Endothelial cell of umbilical vein (primary cell): ENCODE measurements around the gene VWCE. TPM values are rescaled to one million over a fixed set of nuclear protein-coding genes. Genes with fewer than 3 reads are reported as not detected.

Experiments used
- BruUV-seq: library from RNA; stranded (reverse); fragments of 400-500 nt; replicated peaks from 2 replicates; lab custom pipeline; 2021; lab: Mats Ljungman, UMichigan
- CTCF ChIA-PET: fragments of 300-600, 350-600 bp; sonication (Branson Sonifier 250); formaldehyde crosslinking; loops from one replicate; lab custom pipeline; 2021; ENCODE audit warnings: antibody characterized with exemption, inconsistent platforms; lab: Charles Lee
- POLR2A ChIA-PET: fragments of 300-600, 350-600 bp; sonication (Branson Sonifier 250); formaldehyde crosslinking; loops from one replicate; lab custom pipeline; 2021; ENCODE audit warnings: antibody characterized with exemption, inconsistent platforms; lab: Charles Lee
- DNase-seq: peaks from one replicate; pipeline ENCODE4 v3.0.0-alpha.2; 2011; ENCODE audit warnings: low read depth, low spot score
- FAIRE-seq: peaks from 2 replicates; lab custom pipeline; 2011; peaks lifted over from hg19 to GRCh38; lab: Jason Lieb, UNC
- H2AFZ ChIP-seq: 2 replicates; pipeline ENCODE4 v1.6.0; 2012; ENCODE audit warnings: low read depth, low read length, control low read depth, inconsistent platforms
- H3K27ac ChIP-seq: 2 replicates; pipeline ENCODE4 v1.5.1; 2011; ENCODE audit warnings: low read depth, mild to moderate bottlenecking, control low read depth, low read length, moderate library complexity; ENCODE audit not compliant: insufficient read depth
- H3K27me3 ChIP-seq, 2 experiments: 2 replicates each; pipeline versions ENCODE4 v1.6.0 to v1.6.1; 2011; ENCODE audit warnings: low read length in 2 of 2, mixed read lengths in 1 of 2; ENCODE audit not compliant: control insufficient read depth in 2 of 2, insufficient read depth in 2 of 2
- H3K36me3 ChIP-seq, 2 experiments: 2 replicates in 1 of 2; 3 replicates in 1 of 2; pipeline ENCODE4 v1.5.1; 2011; ENCODE audit warnings: low read length in 2 of 2, mild to moderate bottlenecking in 1 of 2, moderate library complexity in 1 of 2; ENCODE audit not compliant: control insufficient read depth in 2 of 2, insufficient read depth in 2 of 2; ENCODE audit errors: extremely low read depth in 1 of 2
- H3K4me1 ChIP-seq: 3 replicates; pipeline ENCODE4 v1.5.1; 2011; ENCODE audit warnings: mild to moderate bottlenecking, low read length; ENCODE audit not compliant: control insufficient read depth, insufficient read depth; ENCODE audit errors: extremely low read depth
- H3K4me2 ChIP-seq: 2 replicates; pipeline ENCODE4 v1.6.1; 2011; ENCODE audit warnings: low read length, control low read depth, mixed read lengths; ENCODE audit not compliant: insufficient read depth
- H3K4me3 ChIP-seq, 3 experiments: fragments of 200-600 bp in 1 of 3; sonication (generic), shearing (Covaris generic) in 1 of 3; replicated peaks in 1 of 3; 2 replicates each; pipeline ENCODE4 v1.5.1; 2011 to 2016; ENCODE audit warnings: control low read depth in 3 of 3, low read length in 3 of 3, mild to moderate bottlenecking in 2 of 3, inconsistent platforms in 1 of 3, low read depth in 1 of 3, moderate library complexity in 1 of 3; ENCODE audit not compliant: insufficient read depth in 1 of 3
- H3K79me2 ChIP-seq: 2 replicates; pipeline ENCODE4 v1.6.0; 2012; ENCODE audit warnings: low read length, inconsistent platforms; ENCODE audit not compliant: control insufficient read depth, insufficient read depth
- H3K9ac ChIP-seq: replicated peaks from 2 replicates; pipeline ENCODE3; 2011; ENCODE audit warnings: low read length, control low read depth; ENCODE audit not compliant: insufficient read depth; ENCODE audit errors: extremely low read depth
- H3K9me1 ChIP-seq: replicated peaks from 3 replicates; pipeline ENCODE4 v1.6.0; 2011; ENCODE audit warnings: mild to moderate bottlenecking, low read length; ENCODE audit not compliant: control insufficient read depth, insufficient read depth; ENCODE audit errors: extremely low read depth
- H3K9me3 ChIP-seq: replicated peaks from 2 replicates; pipeline ENCODE4 v1.5.1; 2012; ENCODE audit warnings: low read length, inconsistent platforms; ENCODE audit not compliant: control insufficient read depth, insufficient read depth
- H4K20me1 ChIP-seq: replicated peaks from 2 replicates; pipeline ENCODE3; 2011; ENCODE audit warnings: mild to moderate bottlenecking, low read length; ENCODE audit not compliant: control insufficient read depth, insufficient read depth; ENCODE audit errors: extremely low read depth
- CTCF ChIP-seq, 2 donors: IDR thresholded peaks; 1 replicate in 1 of 2; 2 replicates in 1 of 2; pipeline ENCODE4 v1.5.1; 2011; ENCODE audit warnings: low read length in 2 of 2, mild to moderate bottlenecking in 2 of 2, moderate library complexity in 2 of 2, control low read depth in 1 of 2, inconsistent platforms in 1 of 2, low read depth in 1 of 2; ENCODE audit not compliant: insufficient read depth in 1 of 2; ENCODE audit errors: extremely low read depth in 1 of 2
- EZH2 ChIP-seq: IDR thresholded peaks from 2 replicates; pipeline ENCODE4 v1.6.1; 2012; ENCODE audit warnings: borderline replicate concordance, low read depth, mild to moderate bottlenecking, moderate library complexity, low read length, inconsistent platforms; ENCODE audit not compliant: severe bottlenecking
- FOS ChIP-seq: IDR thresholded peaks from 2 replicates; pipeline ENCODE4 v1.6.1; 2011; ENCODE audit warnings: mild to moderate bottlenecking, low read length, moderate library complexity, borderline replicate concordance; ENCODE audit not compliant: insufficient read depth
- GATA2 ChIP-seq: IDR thresholded peaks from 2 replicates; pipeline ENCODE4 v1.7.0; 2011; ENCODE audit warnings: low read depth, mild to moderate bottlenecking, moderate library complexity, mixed read lengths, low read length; ENCODE audit not compliant: insufficient read length, insufficient read depth
- JUN ChIP-seq: IDR thresholded peaks from 2 replicates; pipeline ENCODE4 v1.6.1; 2011; ENCODE audit warnings: borderline replicate concordance, low read depth; ENCODE audit not compliant: insufficient read length, insufficient read depth
- MYC ChIP-seq: IDR thresholded peaks from one replicate; pipeline ENCODE4 v1.6.1; 2011; ENCODE audit warnings: mild to moderate bottlenecking, low read depth, low read length
- POLR2A ChIP-seq: IDR thresholded peaks from 2 replicates; pipeline ENCODE4 v1.6.1; 2012; ENCODE audit warnings: low read depth, mild to moderate bottlenecking, control low read depth, low read length
- POLR2AphosphoS5 ChIP-seq: IDR thresholded peaks from 2 replicates; pipeline ENCODE4 v1.6.1; 2012; ENCODE audit warnings: low read depth, mild to moderate bottlenecking, control low read depth, low read length, moderate library complexity; ENCODE audit not compliant: insufficient read depth
- dilution Hi-C: fragments of 300-500 bp; cut with MboI; formaldehyde crosslinking; loops from one replicate; pipeline ENCODE4 v1.15.0; 2019; ENCODE audit warnings: low sequenced_read_pairs; ENCODE audit not compliant: extremely low pct_ligation_motif_present
- intact Hi-C: fragments of 100-400 bp; cut with micrococcal nuclease; formaldehyde crosslinking; loops from one replicate; pipeline ENCODE4 v1.10.0; 2022
- polyA plus RNA-seq, 4 experiments: library from polyadenylated mRNA; depleted of rRNA in 3 of 4; stranded (reverse) in 3 of 4; unstranded in 1 of 4; fragments of >200 nt; gene quantifications; 2 replicates each; pipeline versions ENCODE4 v1.2.1 to v1.2.3, GENCODE V29; 2011 to 2012; ENCODE audit warnings: missing spikeins in 1 of 4
- total RNA-seq: library from RNA; stranded (reverse); gene quantifications from 2 replicates; pipeline ENCODE4 v1.2.3, GENCODE V29; 2021
- TF ChIP-seq, protein P1 (sequence below): IDR thresholded peaks from 2 replicates; pipeline ENCODE4 v1.6.1; 2011; ENCODE audit not compliant: insufficient read depth, insufficient read length

The VWCE gene
- total and polyA plus RNA-seq, 2 donors (not counting 3 experiments of a cell fraction or from before 2014, with no cell fraction given): 6.5 to 14.4 TPM

GRCh38 chr11:61328351-61328750 is 33.2 kb upstream of the VWCE start:
- dilution Hi-C loops: no loop called here
- H3K9ac ChIP-seq: no peak overlapping the region
- ChIA-PET POLR2A (no interaction called here), CTCF (interaction anchor here (1.9 to 3.9 kb wide), 2 partner anchors 8 to 57 kb away, joined by 9 to 23 read pairs; no protein-coding TSS in a partner anchor)
- no peaks in the 10 kb centered on the region for H4K20me1 ChIP-seq
- DNase-seq (no peak), FAIRE-seq (no peak)
- no peaks in the 10 kb centered on the region for H3K9me1 ChIP-seq
- H3K79me2 ChIP-seq: peaks cover 66% of the 10 kb centered on the region
- H3K4me2 ChIP-seq: no peak overlapping the region
- H3K9me3 ChIP-seq: no peaks in the 10 kb centered on the region
- intact Hi-C loops: no loop called here
- H3K4me3 ChIP-seq: no peak overlapping the region
- TF ChIP-seq POLR2A (no peak), MYC (no peak), POLR2AphosphoS5 (no peak), CTCF (IDR thresholded peaks at IDR 0.05; ENCODE audit: extremely low read depth in 1 of 2, insufficient read depth in 1 of 2, low read depth in 1 of 2, low read length in 2 of 2) (no peak), JUN (no peak), EZH2 (no peak), FOS (no peak), GATA2 (no peak)
- TF ChIP-seq, protein P1, sequence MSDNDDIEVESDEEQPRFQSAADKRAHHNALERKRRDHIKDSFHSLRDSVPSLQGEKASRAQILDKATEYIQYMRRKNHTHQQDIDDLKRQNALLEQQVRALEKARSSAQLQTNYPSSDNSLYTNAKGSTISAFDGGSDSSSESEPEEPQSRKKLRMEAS: no peak
- H2AFZ ChIP-seq: no peak overlapping the region
- peaks cover 10% of the 10 kb centered on the region for H3K4me1 ChIP-seq
- BruUV-seq: no TSS peak
- no peak overlapping the region for H3K27ac ChIP-seq
- H3K27me3 ChIP-seq: no peaks in the 10 kb centered on the region
- peaks cover 11 to 17% of the 10 kb centered on the region in 2 experiments for H3K36me3 ChIP-seq
